SW 1271 (cell line): ENCODE results near the gene NUP188.
A peak's percentile ranks its signal among the peaks of the same experiment; 100 is the strongest.
"Not testable (repeated sequence)": the region's sequence is repeated elsewhere in the genome, so short reads cannot be mapped to it uniquely, and the experiment has no call there.

Experiments
- DNase-seq, 2 experiments: peaks; one replicate each; lab custom pipeline; 2025; lab: John Stamatoyannopoulos, UW

The NUP188 gene

DNA sequence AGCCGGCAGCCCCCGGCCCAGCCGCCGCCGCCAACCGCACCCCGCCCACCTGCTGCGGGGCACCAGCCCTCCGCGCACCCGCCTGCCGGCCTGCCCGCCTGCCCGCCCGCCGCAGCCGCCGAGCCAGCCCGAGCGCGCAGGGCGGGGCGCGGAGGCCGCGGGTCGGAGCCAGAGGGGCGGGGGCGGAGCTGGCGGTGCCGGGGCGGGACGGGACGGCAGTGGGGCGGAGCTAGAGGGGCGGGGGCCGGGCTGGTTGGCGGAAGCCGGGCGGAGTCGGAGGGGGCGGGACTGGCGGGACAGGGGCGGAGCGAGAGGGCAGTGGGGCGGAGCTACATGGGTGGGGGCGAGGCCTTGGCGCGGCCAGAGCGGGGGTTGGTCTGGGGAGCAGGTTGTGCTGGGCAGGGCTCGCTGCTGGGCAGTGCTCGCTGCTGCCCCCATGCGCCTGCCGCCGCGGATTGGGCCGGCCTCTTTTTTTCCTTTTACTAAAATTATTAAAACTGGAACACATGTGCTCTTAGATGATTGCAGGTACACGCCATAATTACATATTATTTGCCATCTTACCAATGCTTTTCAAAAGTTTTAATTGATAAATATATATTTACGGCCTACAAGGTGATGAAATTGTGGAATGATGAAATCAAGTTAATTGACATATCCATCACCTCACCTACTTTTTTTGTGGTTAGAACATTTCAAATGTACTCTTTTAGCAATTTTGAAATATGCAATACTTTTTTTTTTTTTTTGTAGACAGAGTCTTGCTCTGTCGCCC is 80.9 kb downstream of the NUP188 start, which contains the start of gene SH3GLB2:
SH3GLB2 (minus strand) TSS at position 140 of the 775 bp plus-strand sequence. CDS start 177 bp downstream, outside the sequence.
- DNase-seq = peak; percentile 73 to 90

GRCh38 chr9:129030191-129030590 is 82.7 kb downstream of the NUP188 start:
- DNase-seq = no peak

- DNase-seq = no peak
Measured at GRCh38 chr9:129031514-129031913, 84.0 kb downstream of the NUP188 start.

DNA sequence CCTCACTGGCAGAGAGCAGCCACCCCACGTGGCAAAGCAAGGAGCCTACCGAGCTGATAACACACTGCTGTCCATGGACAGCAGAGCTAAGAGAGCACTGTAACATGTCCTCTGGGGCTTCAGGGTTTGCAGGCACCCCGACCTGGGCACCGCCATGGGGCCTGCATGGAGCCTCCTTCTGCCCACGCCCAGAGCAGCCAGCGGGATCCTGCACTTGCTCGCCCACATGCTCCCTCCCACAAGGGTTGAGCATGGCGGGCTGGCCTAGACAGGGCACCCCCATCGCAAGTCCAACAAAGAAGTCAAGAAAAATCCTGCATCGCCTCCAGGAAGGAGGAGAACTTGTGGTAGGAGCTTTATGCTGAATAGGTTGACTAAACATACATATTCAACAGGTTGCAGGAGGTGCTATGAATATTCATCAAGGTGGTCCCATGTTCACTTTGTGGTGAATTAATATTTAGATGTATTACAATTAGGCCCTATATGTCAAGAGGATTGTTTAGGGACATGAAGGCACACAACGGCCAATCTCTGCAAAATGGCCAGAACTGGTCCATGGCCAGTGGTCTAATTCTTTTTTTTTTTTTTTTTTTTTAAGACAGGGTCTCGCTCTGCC is 85.2 kb downstream of the NUP188 start:
- DNase-seq = no peak

- DNase-seq = no peak
Measured at GRCh38 chr9:129033216-129033615, 85.7 kb downstream of the NUP188 start.

DNA sequence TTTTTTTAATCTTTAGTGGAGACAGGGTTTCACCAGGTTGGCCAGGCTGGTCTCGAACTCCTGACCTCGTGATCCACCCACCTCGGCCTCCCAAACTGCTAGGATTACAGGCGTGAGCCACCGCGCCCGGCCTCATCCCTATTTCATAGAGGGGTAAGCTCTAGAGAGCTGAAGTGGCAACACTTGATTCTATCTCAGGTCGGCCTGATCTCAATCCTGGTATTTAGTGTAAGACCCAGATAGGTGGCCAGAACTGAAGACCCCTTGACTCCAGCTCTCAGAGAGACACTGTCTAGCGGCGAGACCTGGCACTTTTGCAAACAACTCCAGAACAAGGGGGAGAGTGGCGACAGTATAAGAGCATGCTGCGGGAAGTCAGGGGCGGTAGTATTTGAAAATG is 88.3 kb downstream of the NUP188 start:
- not testable (repeated sequence) for DNase-seq

DNA sequence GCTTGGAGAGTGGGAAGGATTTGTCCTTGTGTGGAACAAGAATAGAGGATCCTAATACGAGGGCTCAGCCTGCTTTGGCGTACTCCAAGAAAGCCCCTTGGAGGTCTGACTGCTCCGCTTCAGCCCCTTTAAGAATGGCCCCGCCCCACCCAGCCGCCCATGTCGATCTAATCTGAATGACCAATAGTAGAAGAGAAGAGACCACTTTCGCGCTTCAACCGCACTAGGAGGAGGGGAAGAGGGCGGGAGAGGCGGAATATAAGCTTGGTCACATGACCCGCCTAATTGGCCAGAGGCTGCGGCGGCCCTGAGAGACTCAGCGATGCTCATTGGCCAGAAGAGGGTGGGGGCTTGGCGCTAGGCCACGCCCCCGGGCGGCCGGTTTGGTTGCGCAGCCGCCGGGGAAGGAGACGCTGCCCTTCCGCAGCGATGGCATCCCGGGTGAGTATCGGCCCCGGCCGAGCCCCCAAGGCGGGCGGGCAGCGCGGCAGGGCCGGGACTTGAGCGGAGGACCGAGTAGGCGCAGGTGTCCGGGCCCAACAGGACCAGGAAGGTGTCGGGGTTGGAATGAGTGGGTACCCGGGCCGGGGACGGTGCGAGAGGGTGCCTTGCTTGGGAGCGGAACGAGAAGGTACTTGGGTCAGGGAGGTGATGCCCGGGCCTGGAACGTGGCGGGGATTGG is 88.9 kb downstream of the NUP188 start, which contains the start of gene MIGA2:
MIGA2 (plus strand) TSS at position 386 of the 682 bp plus-strand sequence. CDS start 3,969 bp downstream, outside the sequence.
- peak; percentile 98 to 100 for DNase-seq

DNA sequence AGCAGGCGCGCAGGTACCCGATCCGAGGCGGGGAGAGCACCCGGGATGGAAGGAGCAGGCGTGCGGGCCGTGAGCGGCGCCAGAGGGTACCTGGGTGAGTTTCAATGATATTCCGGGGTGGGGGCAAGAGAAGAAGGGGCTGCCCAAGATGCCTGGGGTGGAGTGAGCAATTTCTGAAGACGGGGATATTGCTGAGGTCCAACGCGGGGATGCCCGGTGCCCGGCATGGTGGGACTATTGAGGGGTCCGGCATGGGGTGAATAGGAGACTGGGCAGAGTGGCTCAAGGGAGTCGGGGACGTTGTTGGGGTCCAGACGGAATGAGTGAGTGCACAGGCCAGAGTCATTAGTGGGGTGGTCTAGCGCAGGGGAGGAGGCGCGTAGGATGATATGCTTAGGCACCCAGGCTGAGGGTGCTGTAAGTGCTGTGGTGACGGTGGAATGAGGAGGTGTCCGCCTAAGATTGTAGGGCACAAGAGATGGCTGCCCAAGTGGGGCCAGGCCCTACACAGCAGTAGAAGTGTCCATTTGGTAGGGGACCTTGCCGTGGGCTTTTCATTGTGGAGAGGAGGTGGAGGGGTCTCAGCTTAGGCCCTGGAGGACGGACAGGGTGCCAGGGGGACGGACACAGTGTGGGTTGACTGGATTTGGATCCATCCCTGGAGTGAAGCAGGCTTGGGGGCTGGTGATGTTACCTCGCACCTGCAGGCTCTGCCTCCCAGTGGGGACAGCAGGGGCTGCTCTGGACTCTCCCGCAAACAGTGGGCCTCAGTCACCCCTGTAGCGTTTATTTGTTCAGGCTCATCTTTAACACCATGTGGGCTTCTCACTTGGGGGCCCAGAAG is 89.6 kb downstream of the NUP188 start:
- DNase-seq = no peak

GRCh38 chr9:129037767-129038098 is 90.2 kb downstream of the NUP188 start:
- DNase-seq = no peak

DNA sequence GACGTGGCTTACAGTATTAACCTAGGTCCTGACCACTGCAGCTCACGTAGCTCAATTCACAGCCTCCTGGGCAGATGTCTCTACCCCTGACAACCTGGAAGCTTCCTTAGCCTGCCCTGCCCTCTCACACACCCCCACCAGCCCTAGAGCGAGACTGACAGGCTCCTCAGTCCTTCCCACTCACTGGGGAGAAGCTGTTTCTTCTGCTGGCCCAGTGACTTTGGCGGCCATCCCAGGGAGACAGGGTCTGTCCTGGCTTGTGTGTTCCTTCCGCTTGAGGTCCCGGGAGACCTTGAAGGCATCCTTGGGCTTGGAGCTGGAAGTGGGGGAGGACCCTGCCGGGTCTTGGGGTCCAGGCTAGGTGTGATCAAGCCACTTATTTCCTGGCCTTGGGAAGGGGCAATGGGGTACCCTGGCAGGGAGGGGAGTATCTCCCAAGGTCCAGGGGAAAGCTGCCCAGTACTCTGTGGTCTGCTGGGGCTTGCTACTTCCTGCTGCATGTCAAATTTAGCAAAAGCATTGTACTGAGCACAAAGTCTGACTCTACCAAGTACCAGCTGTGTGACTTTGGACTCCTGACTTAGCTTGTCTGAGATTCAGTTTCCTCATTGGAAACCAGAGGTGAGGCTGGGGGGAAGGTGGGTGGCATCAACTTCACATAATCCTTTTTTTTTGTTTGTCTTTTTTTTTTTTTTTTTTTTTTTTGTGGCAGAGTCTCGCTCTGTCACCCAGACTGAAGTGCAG is 90.8 kb downstream of the NUP188 start:
- no peak for DNase-seq

GRCh38 chr9:129040113-129040643 is 92.7 kb downstream of the NUP188 start:
- DNase-seq = no peak

GRCh38 chr9:129042016-129042415 is 94.5 kb downstream of the NUP188 start:
- DNase-seq = no peak

DNA sequence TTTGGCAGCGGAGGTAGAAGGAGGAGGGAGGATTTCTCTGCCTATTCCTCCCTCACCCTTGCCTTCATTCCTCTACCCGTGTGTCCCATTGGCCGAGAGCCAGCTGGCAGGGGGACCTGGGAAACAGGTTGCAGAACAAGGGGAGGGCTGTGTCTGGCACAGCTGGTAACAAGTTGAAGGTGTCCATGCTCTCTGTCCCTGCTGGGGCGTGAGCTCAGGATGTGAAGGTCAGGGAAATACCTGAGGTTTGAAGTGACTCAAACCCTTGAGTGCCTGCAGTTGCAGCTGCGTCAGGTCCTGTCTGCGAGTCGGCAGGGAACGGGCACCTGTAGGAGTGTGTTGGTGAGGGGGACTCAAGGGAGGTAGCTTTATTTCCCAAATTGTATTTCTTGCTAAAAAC is 105.1 kb downstream of the NUP188 start:
- DNase-seq = no peak

- no peak for DNase-seq
Measured at GRCh38 chr9:129053020-129053419, 105.5 kb downstream of the NUP188 start.

- no peak for DNase-seq
Measured at GRCh38 chr9:129054163-129054851, 106.8 kb downstream of the NUP188 start.
